Loucy (cell line): Measurements from ENCODE around the gene KRT26.
A peak's percentile ranks its signal among the peaks of the same experiment; 100 is the strongest.

Experiments used
- H2AFZ ChIP-seq: fragments of 200-600 bp; sonication (generic); 2 replicates; pipeline ENCODE4 v1.6.0; 2016; ENCODE audit warnings: antibody characterized with exemption, mild to moderate bottlenecking, low read length, moderate library complexity
- H3F3A ChIP-seq: fragments of 200-600 bp; 2 replicates; pipeline ENCODE4 v1.6.0; 2016; ENCODE audit warnings: antibody characterized with exemption, low read depth, mild to moderate bottlenecking
- H3K27me3 ChIP-seq: fragments of 200-600 bp; sonication (generic); 2 replicates; pipeline ENCODE4 v1.6.1; 2014; ENCODE audit warnings: low read length, mild to moderate bottlenecking; ENCODE audit not compliant: insufficient read depth, poor library complexity, severe bottlenecking
- H3K36me3 ChIP-seq: fragments of 200-600 bp; sonication (generic); 2 replicates; pipeline ENCODE4 v1.6.1; 2016; ENCODE audit warnings: low read length; ENCODE audit not compliant: insufficient read depth
- H3K4me1 ChIP-seq: fragments of 200-600 bp; sonication (generic); 2 replicates; pipeline ENCODE4 v1.5.1; 2014; ENCODE audit warnings: low read length, mild to moderate bottlenecking; ENCODE audit not compliant: insufficient read depth, poor library complexity, severe bottlenecking
- H3K4me2 ChIP-seq: fragments of 200-600 bp; sonication (generic); 2 replicates; pipeline ENCODE4 v1.6.0; 2014; ENCODE audit warnings: antibody characterized with exemption, low read length, low read depth, mild to moderate bottlenecking; ENCODE audit not compliant: poor library complexity, severe bottlenecking
- H3K4me3 ChIP-seq: fragments of 200-600 bp; sonication (generic); 2 replicates; pipeline ENCODE4 v1.5.1; 2014; ENCODE audit warnings: low read length, mild to moderate bottlenecking, mixed read lengths; ENCODE audit not compliant: poor library complexity, severe bottlenecking
- H3K79me2 ChIP-seq: fragments of 200-600 bp; sonication (generic); 2 replicates; pipeline ENCODE4 v1.6.1; 2014; ENCODE audit warnings: low read length; ENCODE audit not compliant: insufficient read depth
- H3K9ac ChIP-seq: fragments of 200-600 bp; sonication (generic); 2 replicates; pipeline ENCODE4 v1.6.0; 2014; ENCODE audit warnings: mild to moderate bottlenecking, low read depth, low read length, moderate library complexity; ENCODE audit not compliant: poor library complexity, severe bottlenecking
- H3K9me2 ChIP-seq: fragments of 200-600 bp; sonication (generic); replicated peaks from 2 replicates; pipeline ENCODE4 v1.6.1; 2016; ENCODE audit warnings: low read depth, low read length, mixed read lengths
- H3K9me3 ChIP-seq: fragments of 200-600 bp; sonication (generic); 2 replicates; pipeline ENCODE4 v1.6.1; 2014; ENCODE audit warnings: mild to moderate bottlenecking, antibody characterized with exemption, low read length, low read depth; ENCODE audit not compliant: insufficient read depth
- H4K20me1 ChIP-seq: fragments of 200-600 bp; sonication (generic); 2 replicates; pipeline ENCODE4 v1.6.0; 2014; ENCODE audit warnings: antibody characterized with exemption, low read length, mild to moderate bottlenecking; ENCODE audit not compliant: insufficient read depth, poor library complexity, severe bottlenecking
- EZH2phosphoT487 ChIP-seq: fragments of 200-600 bp; IDR thresholded peaks from 2 replicates; pipeline ENCODE4 v1.6.1; 2018; ENCODE audit warnings: antibody characterized with exemption, mild to moderate bottlenecking, moderate library complexity, borderline replicate concordance
- TF ChIP-seq, protein P1 (sequence below): fragments of 200-600 bp; sonication (generic); conservative IDR thresholded peaks from 2 replicates; pipeline ENCODE4 v1.5.1; 2014; ENCODE audit warnings: mild to moderate bottlenecking, antibody characterized with exemption, low read length

KRT26 gene

DNA sequence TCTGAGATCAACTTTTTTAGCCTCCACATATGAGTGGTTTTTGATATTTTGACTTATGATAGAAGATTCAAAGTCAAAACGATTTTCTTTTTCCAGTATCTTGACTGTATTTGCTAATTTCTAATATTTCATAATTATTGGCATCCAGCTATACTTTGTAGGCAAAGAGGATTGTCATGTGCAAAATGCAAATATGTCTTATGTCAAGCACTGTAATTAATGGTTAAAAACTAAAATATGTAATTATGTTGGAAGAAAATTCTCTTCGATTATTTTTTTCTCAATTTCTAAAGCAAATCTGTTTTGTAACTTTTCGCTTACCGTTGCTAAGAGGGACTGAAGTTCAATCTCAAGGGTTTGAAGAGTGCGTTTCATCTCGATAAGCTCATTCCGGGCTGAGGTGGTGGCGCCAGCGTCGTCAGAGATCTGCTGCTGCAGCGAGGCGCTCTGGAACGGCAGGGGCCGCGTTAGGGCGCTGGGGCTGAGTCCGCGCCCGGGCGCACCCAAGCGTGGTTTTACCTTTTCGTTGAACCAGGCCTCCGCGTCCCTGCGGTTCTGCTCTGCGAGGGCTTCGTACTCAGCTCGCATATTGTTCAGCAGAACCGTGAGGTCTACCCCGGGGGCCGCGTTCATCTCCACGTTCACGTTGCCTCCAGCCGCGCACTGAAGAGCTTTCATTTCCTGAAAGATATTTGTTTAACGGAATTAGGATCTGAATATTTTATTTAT, 7.3 kb upstream of the KRT26 start:
- Histone ChIP-seq H3K27me3 (no peaks in the 10 kb centered on the region), H3K4me2 (peak overlapping the region; percentile 73), H3K9me3 (no peaks in the 10 kb centered on the region), H3K4me1 (peaks cover 34% of the 10 kb centered on the region), H4K20me1 (no peaks in the 10 kb centered on the region), H3K36me3 (no peaks in the 10 kb centered on the region), H3K9me2 (no peaks in the 10 kb centered on the region), H3K9ac (peak overlapping the region; percentile 60), H3K79me2 (no peaks in the 10 kb centered on the region), H3K4me3 (peak overlapping the region; percentile 66), H2AFZ (no peak overlapping the region), H3F3A (0 out of 2 replicates have a peak, but pooled peaks cover 9% of the 10 kb centered on the region)
- TF ChIP-seq EZH2phosphoT487 = no peak

DNA sequence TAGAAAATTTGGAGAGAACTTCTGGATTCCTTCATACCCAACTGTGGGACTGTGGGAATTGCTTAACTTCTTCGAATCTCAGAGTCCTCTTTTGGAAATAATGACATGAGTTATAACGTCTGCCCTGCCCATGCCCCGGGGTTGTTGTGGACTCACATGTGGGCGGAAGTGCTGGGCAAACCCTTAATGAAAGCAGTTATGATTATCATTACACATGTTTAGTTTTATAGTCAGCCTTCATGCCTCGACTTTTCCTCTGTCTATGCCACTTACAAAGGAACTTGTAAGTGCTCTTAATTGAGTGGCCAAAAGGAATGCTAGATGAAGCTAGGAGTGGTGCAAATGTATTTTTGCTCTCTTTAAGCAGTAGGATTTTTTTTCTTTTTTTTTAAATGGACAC, 6.5 kb upstream of the KRT26 start:
- Histone ChIP-seq H3K4me2 (peak overlapping the region; percentile 73), H3K9me2 (no peaks in the 10 kb centered on the region), H3K9me3 (no peaks in the 10 kb centered on the region), H2AFZ (no peak overlapping the region), H3F3A (0 out of 2 replicates have a peak, but pooled peaks cover 9% of the 10 kb centered on the region), H3K79me2 (no peaks in the 10 kb centered on the region), H3K9ac (peak overlapping the region; percentile 60), H3K4me3 (peak overlapping the region; percentile 66), H4K20me1 (no peaks in the 10 kb centered on the region), H3K4me1 (peaks cover 34% of the 10 kb centered on the region), H3K27me3 (no peaks in the 10 kb centered on the region), H3K36me3 (no peaks in the 10 kb centered on the region)
- TF ChIP-seq, protein P1, sequence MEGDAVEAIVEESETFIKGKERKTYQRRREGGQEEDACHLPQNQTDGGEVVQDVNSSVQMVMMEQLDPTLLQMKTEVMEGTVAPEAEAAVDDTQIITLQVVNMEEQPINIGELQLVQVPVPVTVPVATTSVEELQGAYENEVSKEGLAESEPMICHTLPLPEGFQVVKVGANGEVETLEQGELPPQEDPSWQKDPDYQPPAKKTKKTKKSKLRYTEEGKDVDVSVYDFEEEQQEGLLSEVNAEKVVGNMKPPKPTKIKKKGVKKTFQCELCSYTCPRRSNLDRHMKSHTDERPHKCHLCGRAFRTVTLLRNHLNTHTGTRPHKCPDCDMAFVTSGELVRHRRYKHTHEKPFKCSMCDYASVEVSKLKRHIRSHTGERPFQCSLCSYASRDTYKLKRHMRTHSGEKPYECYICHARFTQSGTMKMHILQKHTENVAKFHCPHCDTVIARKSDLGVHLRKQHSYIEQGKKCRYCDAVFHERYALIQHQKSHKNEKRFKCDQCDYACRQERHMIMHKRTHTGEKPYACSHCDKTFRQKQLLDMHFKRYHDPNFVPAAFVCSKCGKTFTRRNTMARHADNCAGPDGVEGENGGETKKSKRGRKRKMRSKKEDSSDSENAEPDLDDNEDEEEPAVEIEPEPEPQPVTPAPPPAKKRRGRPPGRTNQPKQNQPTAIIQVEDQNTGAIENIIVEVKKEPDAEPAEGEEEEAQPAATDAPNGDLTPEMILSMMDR = no peak
- no peak for TF ChIP-seq EZH2phosphoT487

DNA sequence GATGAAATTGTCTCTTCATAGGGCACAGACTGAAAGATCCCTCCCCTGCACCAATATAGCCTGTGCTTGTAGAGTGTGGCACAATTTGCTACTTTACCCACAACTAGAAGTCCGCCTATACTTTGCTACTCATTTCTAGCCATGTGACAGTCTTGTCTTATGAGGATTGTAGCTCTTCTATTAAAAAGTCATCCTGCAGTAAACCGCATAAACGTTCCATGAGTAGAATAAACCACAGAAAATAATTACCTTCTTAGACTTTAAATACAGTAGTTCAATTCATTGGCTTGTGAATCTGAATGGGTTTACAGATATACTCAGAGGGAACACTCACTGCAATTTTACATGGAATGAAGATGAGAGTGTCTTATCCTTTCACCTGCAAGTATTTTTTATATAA, 6.0 kb upstream of the KRT26 start:
- Histone ChIP-seq H2AFZ (no peak overlapping the region), H3K4me2 (peak overlapping the region; percentile 73), H3K4me3 (peak overlapping the region; percentile 66), H4K20me1 (no peaks in the 10 kb centered on the region), H3F3A (0 out of 2 replicates have a peak, but pooled peaks cover 9% of the 10 kb centered on the region), H3K9me3 (no peaks in the 10 kb centered on the region), H3K79me2 (no peaks in the 10 kb centered on the region), H3K9me2 (no peaks in the 10 kb centered on the region), H3K4me1 (peaks cover 34% of the 10 kb centered on the region), H3K27me3 (no peaks in the 10 kb centered on the region), H3K36me3 (no peaks in the 10 kb centered on the region), H3K9ac (peak overlapping the region; percentile 60)
- no peak for TF ChIP-seq EZH2phosphoT487
- TF ChIP-seq, protein P1 = no peak

- TF ChIP-seq, protein P1 = no peak
- TF ChIP-seq EZH2phosphoT487 = no peak
- H3K9me3 ChIP-seq = no peaks in the 10 kb centered on the region
- H3K4me2 ChIP-seq = peak overlapping the region; percentile 73
- H3K36me3 ChIP-seq = no peaks in the 10 kb centered on the region
- H3K79me2 ChIP-seq = no peaks in the 10 kb centered on the region
- 0 out of 2 replicates have a peak, but pooled peaks cover 9% of the 10 kb centered on the region for H3F3A ChIP-seq
- H3K27me3 ChIP-seq = no peaks in the 10 kb centered on the region
- H3K9me2 ChIP-seq = no peaks in the 10 kb centered on the region
- H3K9ac ChIP-seq = peak overlapping the region; percentile 59
- peak overlapping the region; percentile 40 for H3K4me3 ChIP-seq
- H4K20me1 ChIP-seq = no peaks in the 10 kb centered on the region
- no peak overlapping the region for H2AFZ ChIP-seq
- H3K4me1 ChIP-seq = peaks cover 34% of the 10 kb centered on the region
These were observed 5.5 kb upstream of the KRT26 start for GRCh38 chr17:40777459-40777858.
